ENCODE data around the gene HLA-A. TPM values are rescaled to one million over a fixed set of nuclear protein-coding genes. Genes with fewer than 3 reads are reported as not detected.
A peak's percentile ranks its signal among the peaks of the same experiment; 100 is the strongest.

The HLA-A gene
- total RNA-seq, 1 donor from 2014 or later = 691 TPM

GRCh38 chr6:29941916-29942274, 437 bp upstream of the HLA-A start:
- Histone ChIP-seq H3K9me3 (no peaks in the 10 kb centered on the region), H3K4me3 (peak overlapping the region; percentile 50 to 62), H3K27ac (peak overlapping the region; percentile 84), H3K36me3 (no peaks in the 10 kb centered on the region), H3K4me1 (peaks cover 9% of the 10 kb centered on the region), H3K27me3 (no peaks in the 10 kb centered on the region)
- intact Hi-C loops (cut with DNase I) = no loop called here
- DNase-seq (ENCODE audit: extremely low spot score in 2 of 2) = no peak
- no peak for TF ChIP-seq CTCF (IDR thresholded peaks at IDR 0.05)
- TF ChIP-seq POLR2AphosphoS5 (IDR thresholded peaks at IDR 0.05; ENCODE audit: insufficient read depth in 1 of 2, low read depth in 1 of 2) = no peak
- no peak for TF ChIP-seq POLR2A (IDR thresholded peaks at IDR 0.05)

GRCh38 chr6:29943053-29943966, 978 bp downstream of the HLA-A start:
- Histone ChIP-seq H3K27ac (peak overlapping the region; percentile 84), H3K27me3 (no peaks in the 10 kb centered on the region), H3K4me1 (peaks cover 9% of the 10 kb centered on the region), H3K4me3 (peak overlapping the region; percentile 50 to 62), H3K9me3 (no peaks in the 10 kb centered on the region), H3K36me3 (no peaks in the 10 kb centered on the region)
- TF ChIP-seq CTCF (IDR thresholded peaks at IDR 0.05) = no peak
- no peak for TF ChIP-seq POLR2AphosphoS5 (IDR thresholded peaks at IDR 0.05; ENCODE audit: insufficient read depth in 1 of 2, low read depth in 1 of 2)
- no peak for TF ChIP-seq POLR2A (IDR thresholded peaks at IDR 0.05)
- no peak for DNase-seq (ENCODE audit: extremely low spot score in 2 of 2)
- intact Hi-C loops (cut with DNase I) = no loop called here

- Histone ChIP-seq H3K4me1 (peaks cover 9% of the 10 kb centered on the region), H3K27me3 (no peaks in the 10 kb centered on the region), H3K9me3 (no peaks in the 10 kb centered on the region), H3K36me3 (no peaks in the 10 kb centered on the region), H3K27ac (no peak overlapping the region), H3K4me3 (no peak overlapping the region)
- intact Hi-C loops (cut with DNase I) = no loop called here
- no peak for DNase-seq (ENCODE audit: extremely low spot score in 2 of 2)
- TF ChIP-seq CTCF (IDR thresholded peaks at IDR 0.05) (no peak), POLR2AphosphoS5 (IDR thresholded peaks at IDR 0.05; ENCODE audit: insufficient read depth in 1 of 2, low read depth in 1 of 2) (no peak), POLR2A (IDR thresholded peaks at IDR 0.05) (no peak)
Measured at GRCh38 chr6:29945281-29945820, 3.0 kb downstream of the HLA-A start.

- H3K9me3 ChIP-seq = no peaks in the 10 kb centered on the region
- no peak overlapping the region for H3K27ac ChIP-seq
- TF ChIP-seq POLR2A (IDR thresholded peaks at IDR 0.05) = no peak
- no peak for TF ChIP-seq POLR2AphosphoS5 (IDR thresholded peaks at IDR 0.05; ENCODE audit: insufficient read depth in 1 of 2, low read depth in 1 of 2)
- no peak for TF ChIP-seq CTCF (IDR thresholded peaks at IDR 0.05)
- no peak overlapping the region for H3K4me3 ChIP-seq
- no peaks in the 10 kb centered on the region for H3K27me3 ChIP-seq
- intact Hi-C loops (cut with DNase I) = no loop called here
- DNase-seq (ENCODE audit: extremely low spot score in 2 of 2) = no peak
- no peaks in the 10 kb centered on the region for H3K36me3 ChIP-seq
- peaks cover 9% of the 10 kb centered on the region for H3K4me1 ChIP-seq
Measured at GRCh38 chr6:29946223-29947076, 4.1 kb downstream of the HLA-A start.
